ENCODE results near the gene OR6B1. TPM values are rescaled to one million over a fixed set of nuclear protein-coding genes. Genes with fewer than 3 reads are reported as not detected.

The OR6B1 gene
- polyA plus RNA-seq, 1 donor (not counting 4 experiments of a cell fraction or from before 2014, with no cell fraction given), result not detected

- FAIRE-seq (no peak), DNase-seq (ENCODE audit: low read depth, low spot score) (no peak)
- Histone ChIP-seq H3K27me3 (ENCODE audit: control insufficient read depth, extremely low read depth, insufficient read depth, low read length) (no peaks in the 10 kb centered on the region), H3K9ac (ENCODE audit: control insufficient read depth, extremely low read depth, insufficient read depth, low read length) (no peak overlapping the region), H3K4me1 (ENCODE audit: control insufficient read depth, extremely low read depth, insufficient read depth, low read length) (no peaks in the 10 kb centered on the region), H3K27ac (ENCODE audit: control insufficient read depth, insufficient read depth, low read length) (no peak overlapping the region), H4K20me1 (ENCODE audit: control insufficient read depth, extremely low read depth, insufficient read depth, low read length) (no peaks in the 10 kb centered on the region), H3K9me1 (ENCODE audit: control insufficient read depth, extremely low read depth, insufficient read depth, low read length) (no peaks in the 10 kb centered on the region), H3K9me3 (ENCODE audit: control insufficient read depth, low read depth, low read length) (no peaks in the 10 kb centered on the region), H3K4me2 (ENCODE audit: control insufficient read depth, extremely low read depth, insufficient read depth, low read depth, low read length) (no peak overlapping the region), H3K79me2 (ENCODE audit: control insufficient read depth, insufficient read depth, low read length) (no peaks in the 10 kb centered on the region), H3K4me3 (ENCODE audit: control insufficient read depth in 2 of 3, extremely low read depth in 1 of 3, insufficient read depth in 2 of 3, low read depth in 1 of 3, low read length in 3 of 3) (no peak overlapping the region), H2AFZ (ENCODE audit: control insufficient read depth, low read length) (no peak overlapping the region), H3K36me3 (ENCODE audit: control insufficient read depth in 2 of 2, extremely low read depth in 1 of 2, insufficient read depth in 2 of 2, low read length in 2 of 2) (no peaks in the 10 kb centered on the region)
- TF ChIP-seq CTCF (optimal IDR thresholded peaks at IDR 0.05 in 1 of 3, IDR thresholded peaks at IDR 0.05 in 1 of 3, conservative IDR thresholded peaks at IDR 0.05 in 1 of 3; ENCODE audit: extremely low read depth in 1 of 3, insufficient read depth in 2 of 3, low read length in 3 of 3), result no peak
- TF ChIP-seq EZH2 (IDR thresholded peaks at IDR 0.05; ENCODE audit: low read length), result no peak
- dilution Hi-C loops (cut with MboI; ENCODE audit: extremely low pct_ligation_motif_present, low sequenced_read_pairs), result no loop called here
These were observed 7.5 kb upstream of the OR6B1 start for GRCh38 chr7:143992670-143993069.

GRCh38 chr7:143993924-143994323 lies 6.2 kb upstream of the OR6B1 start:
- no peak for TF ChIP-seq EZH2 (IDR thresholded peaks at IDR 0.05; ENCODE audit: low read length)
- no peak for TF ChIP-seq CTCF (optimal IDR thresholded peaks at IDR 0.05 in 1 of 3, IDR thresholded peaks at IDR 0.05 in 1 of 3, conservative IDR thresholded peaks at IDR 0.05 in 1 of 3; ENCODE audit: extremely low read depth in 1 of 3, insufficient read depth in 2 of 3, low read length in 3 of 3)
- FAIRE-seq, result no peak

More at GRCh38 chr7:143993924-143994323, 6.2 kb upstream of the OR6B1 start:
- Histone ChIP-seq H4K20me1 (ENCODE audit: control insufficient read depth, extremely low read depth, insufficient read depth, low read length) (no peaks in the 10 kb centered on the region), H3K36me3 (ENCODE audit: control insufficient read depth in 2 of 2, extremely low read depth in 1 of 2, insufficient read depth in 2 of 2, low read length in 2 of 2) (no peaks in the 10 kb centered on the region), H3K4me1 (ENCODE audit: control insufficient read depth, extremely low read depth, insufficient read depth, low read length) (no peaks in the 10 kb centered on the region), H3K27me3 (ENCODE audit: control insufficient read depth, extremely low read depth, insufficient read depth, low read length) (no peaks in the 10 kb centered on the region), H3K27ac (ENCODE audit: control insufficient read depth, insufficient read depth, low read length) (no peak overlapping the region), H3K4me3 (ENCODE audit: control insufficient read depth in 2 of 3, extremely low read depth in 1 of 3, insufficient read depth in 2 of 3, low read depth in 1 of 3, low read length in 3 of 3) (no peak overlapping the region), H3K4me2 (ENCODE audit: control insufficient read depth, extremely low read depth, insufficient read depth, low read depth, low read length) (no peak overlapping the region), H3K9me3 (ENCODE audit: control insufficient read depth, low read depth, low read length) (no peaks in the 10 kb centered on the region), H3K9me1 (ENCODE audit: control insufficient read depth, extremely low read depth, insufficient read depth, low read length) (no peaks in the 10 kb centered on the region), H2AFZ (ENCODE audit: control insufficient read depth, low read length) (no peak overlapping the region), H3K79me2 (ENCODE audit: control insufficient read depth, insufficient read depth, low read length) (no peaks in the 10 kb centered on the region), H3K9ac (ENCODE audit: control insufficient read depth, extremely low read depth, insufficient read depth, low read length) (no peak overlapping the region)
- no peak for DNase-seq (ENCODE audit: low read depth, low spot score)
- dilution Hi-C loops (cut with MboI; ENCODE audit: extremely low pct_ligation_motif_present, low sequenced_read_pairs), result no loop called here

All from keratinocyte (primary cell).